GM12878 (cell line): ENCODE data around the gene TMEM40.

Source experiments
- CBX5 ChIP-seq: sonication (generic); IDR thresholded peaks from 2 replicates; pipeline ENCODE4 v1.6.1; 2016; ENCODE audit warnings: low read depth, moderate library complexity, mild to moderate bottlenecking, inconsistent platforms
- CTCF ChIP-seq, 3 experiments: IDR thresholded peaks in 2 of 3; conservative IDR thresholded peaks in 1 of 3; 2 replicates each; pipeline ENCODE4 v1.5.1; 2011; ENCODE audit warnings: low read depth in 3 of 3, low read length in 3 of 3, mild to moderate bottlenecking in 3 of 3, control low read depth in 2 of 3, moderate library complexity in 2 of 3, inconsistent platforms in 1 of 3, mixed read lengths in 1 of 3; ENCODE audit not compliant: control insufficient read depth in 2 of 3, insufficient read depth in 1 of 3; ENCODE audit errors: extremely low read depth in 1 of 3
- CUX1 ChIP-seq: IDR thresholded peaks from 2 replicates; pipeline ENCODE4 v1.6.1; 2012; ENCODE audit warnings: improper control_type of control experiment, low read depth, low read length; ENCODE audit not compliant: insufficient replicate concordance
- JUND ChIP-seq: IDR thresholded peaks from 2 replicates; pipeline ENCODE4 v1.6.1; 2012; ENCODE audit warnings: low read depth, mild to moderate bottlenecking, low read length, improper control_type of control experiment, moderate library complexity
- NR2C1 ChIP-seq: fragments of 450-650 bp; IDR thresholded peaks from 2 replicates; pipeline ENCODE4 v1.6.1; 2017; ENCODE audit warnings: antibody characterized with exemption, mild to moderate bottlenecking, moderate library complexity
- RFX5 ChIP-seq: IDR thresholded peaks from 2 replicates; pipeline ENCODE4 v1.6.1; 2011; ENCODE audit warnings: low read depth, low read length, improper control_type of control experiment
- SRF ChIP-seq, 2 experiments: IDR thresholded peaks; 2 replicates each; pipeline ENCODE4 v1.6.1; 2011; ENCODE audit warnings: low read depth in 2 of 2, low read length in 2 of 2, mild to moderate bottlenecking in 1 of 2, moderate library complexity in 1 of 2
- USF1 ChIP-seq: IDR thresholded peaks from 2 replicates; pipeline ENCODE4 v1.6.1; 2011; ENCODE audit warnings: borderline replicate concordance, low read depth, mild to moderate bottlenecking, moderate library complexity, mixed read lengths, low read length; ENCODE audit not compliant: insufficient read depth; ENCODE audit errors: extremely low read length

GRCh38 chr3:12743583-12743982 lies 15.5 kb downstream of the TMEM40 start:
- no peak for TF ChIP-seq CBX5
- no peak for TF ChIP-seq SRF (IDR thresholded peaks at IDR 0.05; ENCODE audit: low read depth in 2 of 2, low read length in 2 of 2)
- TF ChIP-seq CTCF (IDR thresholded peaks at IDR 0.05 in 2 of 3, conservative IDR thresholded peaks at IDR 0.05 in 1 of 3; ENCODE audit: control insufficient read depth in 2 of 3, extremely low read depth in 1 of 3, insufficient read depth in 1 of 3, low read depth in 3 of 3, low read length in 3 of 3), result no peak
- no peak for TF ChIP-seq NR2C1
- TF ChIP-seq CUX1, result no peak
- TF ChIP-seq USF1, result no peak
- no peak for TF ChIP-seq JUND
- no peak for TF ChIP-seq RFX5
